ENCODE results near the gene PML.
"Not testable (repeated sequence)": the region's sequence is repeated elsewhere in the genome, so short reads cannot be mapped to it uniquely, and the experiment has no call there.

The PML gene

DNA sequence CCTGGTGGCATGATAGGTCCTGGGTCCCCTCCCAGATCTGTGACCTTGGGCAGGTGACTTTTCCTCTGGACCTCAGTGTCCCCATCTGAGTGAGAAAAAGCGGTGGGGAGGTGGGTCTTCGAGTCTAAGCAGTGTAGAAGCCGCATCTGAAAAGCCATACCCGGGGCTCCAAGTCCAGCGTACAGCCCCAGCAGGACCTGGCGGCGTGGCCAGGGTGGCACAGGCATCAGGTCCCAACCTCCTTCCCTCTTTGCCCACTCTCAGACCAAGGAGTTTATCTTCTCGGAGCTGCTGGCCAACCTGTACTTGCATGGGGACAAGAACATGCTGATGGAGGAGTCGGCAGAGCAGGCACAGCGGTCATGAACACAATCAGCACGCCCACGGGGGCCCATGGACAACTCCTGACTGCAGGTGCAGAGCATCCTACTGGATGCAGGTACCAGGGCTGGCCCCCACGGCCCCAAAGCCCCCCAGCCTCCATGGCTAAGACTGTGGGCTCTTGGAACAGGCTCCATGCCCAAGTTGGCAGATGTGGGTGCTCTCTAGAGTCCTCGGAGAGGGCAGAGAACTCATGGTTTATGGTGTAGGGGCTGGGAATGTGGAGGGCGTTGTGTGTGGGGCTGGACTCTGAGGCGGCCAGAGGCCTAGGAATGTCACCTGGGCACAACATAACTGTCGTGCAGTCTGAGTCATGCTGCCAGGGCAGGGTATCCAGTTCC, 69.1 kb downstream of the PML start:
- DNase-seq, result not testable (repeated sequence)

DNA sequence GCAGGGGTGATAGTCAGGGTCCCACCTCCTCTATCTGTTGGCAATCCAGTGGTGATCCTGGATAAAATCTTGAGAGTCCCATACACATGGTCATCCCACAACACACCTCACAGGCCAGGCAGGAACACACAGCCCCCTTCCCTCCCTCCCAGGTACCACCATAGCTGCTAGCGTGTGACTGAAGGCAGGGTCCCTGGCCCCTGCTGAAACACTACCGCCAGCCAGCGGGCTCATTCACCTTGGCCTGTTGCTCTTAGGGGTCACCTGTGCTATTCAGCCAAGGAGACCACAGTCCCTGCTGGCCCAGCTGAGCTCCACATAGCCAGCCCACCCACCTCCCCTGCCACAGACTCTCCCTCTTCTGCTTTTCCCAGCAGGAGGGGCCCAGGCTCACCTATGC, 69.7 kb downstream of the PML start:
- DNase-seq, result not testable (repeated sequence)

DNA sequence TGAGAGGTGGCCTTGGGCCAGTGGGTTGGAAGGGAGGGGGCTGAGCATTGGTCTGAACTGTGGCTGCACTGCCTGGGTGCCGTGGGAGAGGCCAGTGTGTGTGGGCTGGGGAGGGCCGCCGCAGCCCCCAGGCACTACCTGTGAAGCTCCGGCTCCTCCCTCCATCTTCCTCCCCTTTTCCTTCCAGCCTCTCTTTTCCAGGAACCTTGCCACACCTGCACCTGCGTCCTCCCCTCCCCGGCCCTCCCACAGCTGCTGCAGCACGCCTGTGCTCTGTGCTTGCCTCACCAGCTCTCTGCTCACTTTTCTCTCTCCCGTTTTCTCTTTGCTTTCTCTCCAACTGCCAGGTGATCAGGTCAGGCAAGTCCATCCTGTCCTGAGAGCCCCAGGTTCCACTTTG, 70.3 kb downstream of the PML start:
- not testable (repeated sequence) for DNase-seq

DNA sequence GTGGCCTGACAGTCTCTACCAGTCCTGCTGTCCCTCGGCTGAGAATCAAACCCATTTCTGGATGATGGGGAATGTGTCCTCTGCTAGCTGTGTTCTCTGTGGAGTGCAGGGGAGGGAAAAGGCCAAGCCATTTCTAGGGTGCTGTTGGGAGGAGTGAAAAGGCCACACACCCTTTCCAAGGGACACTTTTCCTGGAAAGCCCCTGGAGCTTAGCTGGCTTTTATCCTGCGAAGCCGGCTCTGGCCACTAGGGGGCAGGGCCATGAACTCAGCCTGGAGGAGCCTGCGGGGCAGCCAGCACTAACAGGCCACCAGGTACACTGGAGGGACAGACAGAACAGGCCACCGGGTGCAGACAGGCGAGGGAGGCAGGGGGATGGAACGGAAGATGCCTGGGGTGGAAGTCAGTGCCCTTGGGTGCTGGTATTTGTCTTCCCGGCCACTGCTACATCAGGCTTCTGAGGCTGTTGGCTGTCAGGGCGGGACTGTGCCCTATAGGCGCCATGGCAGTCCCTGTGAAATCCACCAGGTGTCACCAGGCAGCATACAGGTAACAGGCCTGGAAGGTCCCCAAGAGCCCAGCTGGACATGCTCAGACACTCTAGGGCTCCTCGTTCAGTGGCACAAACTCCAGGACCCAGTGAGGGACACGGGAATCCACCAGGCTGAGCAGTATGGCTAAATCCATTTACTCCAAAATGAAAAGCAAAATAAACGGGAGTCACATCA, 71.3 kb downstream of the PML start:
- not testable (repeated sequence) for DNase-seq

DNA sequence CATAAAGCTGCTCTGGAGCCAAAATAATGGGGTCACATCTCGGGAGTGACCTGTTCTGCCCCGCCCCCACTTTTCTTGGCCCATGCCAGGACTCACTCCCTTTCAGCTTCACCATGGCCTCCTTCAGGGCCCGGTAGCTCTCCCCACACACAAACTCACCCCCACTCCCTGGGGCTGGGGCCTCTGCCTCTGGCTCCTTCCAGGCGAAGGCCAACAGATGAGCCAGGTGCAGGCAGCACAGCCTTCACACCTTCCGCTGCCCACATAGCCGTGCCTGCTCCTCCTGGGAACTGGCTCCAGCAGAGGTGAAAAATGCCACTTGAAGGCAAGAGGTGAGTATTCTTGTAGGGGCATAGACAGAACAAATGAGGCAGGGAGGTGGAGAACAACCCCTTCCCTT, 77.1 kb downstream of the PML start:
- DNase-seq, result not testable (repeated sequence)

DNA sequence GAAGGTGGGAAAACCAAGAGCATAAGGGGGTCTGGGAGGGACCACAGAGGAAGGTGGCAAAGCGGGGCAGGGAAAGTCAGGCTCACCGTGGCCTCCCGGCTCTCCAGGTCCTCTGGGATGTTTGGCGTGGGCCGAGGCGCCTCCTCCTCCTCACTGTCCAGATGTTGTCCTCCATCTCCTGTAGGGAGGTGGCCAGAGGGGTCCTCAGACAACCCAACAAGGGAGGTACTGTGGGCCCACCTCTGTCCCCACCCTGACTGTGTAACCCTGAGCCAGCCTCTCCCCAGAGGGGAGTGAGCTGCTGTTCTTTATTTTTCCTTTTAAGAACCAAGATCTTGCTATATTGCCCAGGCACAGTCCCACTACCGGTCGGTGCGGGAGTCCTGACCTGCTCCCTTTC, 77.6 kb downstream of the PML start:
- not testable (repeated sequence) for DNase-seq

GRCh38 chr15:74072614-74073337, 78.3 kb downstream of the PML start:
- DNase-seq, result not testable (repeated sequence)

DNA sequence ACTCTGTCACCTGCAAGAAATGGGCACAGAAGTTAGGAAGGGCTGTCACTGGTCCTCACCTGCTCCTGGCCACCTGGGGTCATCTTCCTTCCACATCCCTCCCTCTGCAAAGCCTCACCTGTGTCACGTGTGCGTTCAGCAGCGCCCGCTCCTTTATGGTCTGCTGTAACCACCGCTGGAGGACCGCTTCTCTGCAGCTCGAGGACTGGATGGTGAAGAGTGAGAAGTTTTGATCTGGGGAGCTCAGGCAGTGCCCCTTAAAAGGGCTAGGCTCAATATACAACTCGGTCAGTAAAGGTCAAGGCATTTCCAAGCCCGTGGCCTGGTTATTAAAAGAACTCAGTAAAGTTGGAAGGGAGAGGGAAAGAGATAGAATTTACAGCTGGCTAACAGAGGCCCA, 81.3 kb downstream of the PML start:
- not testable (repeated sequence) for DNase-seq

DNA sequence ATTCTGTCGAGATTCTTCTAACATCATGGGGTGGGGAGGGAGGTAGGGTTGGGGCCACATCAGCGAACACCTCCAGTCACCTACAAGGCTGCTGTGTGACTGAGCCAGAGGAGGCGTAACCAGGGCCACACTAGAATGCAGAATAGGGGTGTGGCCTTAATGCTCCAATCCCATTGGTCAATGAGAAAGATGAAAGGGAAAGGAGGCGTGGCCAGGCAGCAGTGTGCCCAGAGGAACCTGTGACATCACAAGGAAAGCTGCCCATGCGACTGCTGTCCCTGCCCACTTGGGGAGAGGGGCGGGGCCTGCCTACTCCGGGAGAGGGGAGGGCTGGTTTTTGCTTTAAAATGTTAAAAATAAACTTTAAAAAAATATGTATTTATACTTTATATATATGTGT, 87.9 kb downstream of the PML start, which contains the start of gene GOLGA6A:
TSS of gene GOLGA6A (minus strand) at position 101 of the 400 bp plus-strand sequence. CDS start at position 60, 41 bp downstream.
- DNase-seq, result not testable (repeated sequence)

GRCh38 chr15:74094567-74094966, 100.1 kb downstream of the PML start:
- not testable (repeated sequence) for DNase-seq

DNA sequence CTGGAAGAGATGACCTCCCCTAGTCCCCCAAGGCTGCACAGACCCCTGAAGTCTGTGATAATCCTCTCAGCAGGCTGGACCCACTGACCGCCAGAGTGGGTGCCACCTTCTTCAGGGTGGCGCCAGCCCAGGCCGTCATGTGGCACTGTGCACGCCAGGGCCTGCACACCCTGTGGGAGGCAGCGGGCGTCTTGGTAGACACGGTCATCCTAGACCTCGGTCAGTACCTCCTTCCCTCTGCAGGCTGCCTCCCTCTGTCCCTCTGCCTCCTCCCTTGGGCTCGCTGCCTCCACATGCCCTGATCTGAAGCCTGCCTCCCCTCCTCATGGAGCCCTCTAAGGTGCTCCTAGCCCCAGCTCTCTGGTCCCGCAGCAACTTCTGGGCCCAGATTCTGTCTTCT, 101.1 kb downstream of the PML start:
- not testable (repeated sequence) for DNase-seq

GRCh38 chr15:74096753-74097474, 102.4 kb downstream of the PML start:
- DNase-seq, result not testable (repeated sequence)
